ENCODE data around the gene MGAM2. TPM values are rescaled to one million over a fixed set of nuclear protein-coding genes. Genes with fewer than 3 reads are reported as not detected.
"Not testable (repeated sequence)": the region's sequence is repeated elsewhere in the genome, so short reads cannot be mapped to it uniquely, and the experiment has no call there.

Gene MGAM2
- total RNA-seq, 1 donor from 2014 or later = not detected

GRCh38 chr7:142088022-142088714 lies 23.4 kb upstream of the MGAM2 start:
- no peak overlapping the region for H3K4me3 ChIP-seq (ENCODE audit: low read depth, low read length)
- TF ChIP-seq, protein P1, sequence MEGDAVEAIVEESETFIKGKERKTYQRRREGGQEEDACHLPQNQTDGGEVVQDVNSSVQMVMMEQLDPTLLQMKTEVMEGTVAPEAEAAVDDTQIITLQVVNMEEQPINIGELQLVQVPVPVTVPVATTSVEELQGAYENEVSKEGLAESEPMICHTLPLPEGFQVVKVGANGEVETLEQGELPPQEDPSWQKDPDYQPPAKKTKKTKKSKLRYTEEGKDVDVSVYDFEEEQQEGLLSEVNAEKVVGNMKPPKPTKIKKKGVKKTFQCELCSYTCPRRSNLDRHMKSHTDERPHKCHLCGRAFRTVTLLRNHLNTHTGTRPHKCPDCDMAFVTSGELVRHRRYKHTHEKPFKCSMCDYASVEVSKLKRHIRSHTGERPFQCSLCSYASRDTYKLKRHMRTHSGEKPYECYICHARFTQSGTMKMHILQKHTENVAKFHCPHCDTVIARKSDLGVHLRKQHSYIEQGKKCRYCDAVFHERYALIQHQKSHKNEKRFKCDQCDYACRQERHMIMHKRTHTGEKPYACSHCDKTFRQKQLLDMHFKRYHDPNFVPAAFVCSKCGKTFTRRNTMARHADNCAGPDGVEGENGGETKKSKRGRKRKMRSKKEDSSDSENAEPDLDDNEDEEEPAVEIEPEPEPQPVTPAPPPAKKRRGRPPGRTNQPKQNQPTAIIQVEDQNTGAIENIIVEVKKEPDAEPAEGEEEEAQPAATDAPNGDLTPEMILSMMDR (conservative IDR thresholded peaks at IDR 0.05; ENCODE audit: low read depth, low read length) = no peak
- DNase-seq (ENCODE audit: low read depth) = no peak

DNA sequence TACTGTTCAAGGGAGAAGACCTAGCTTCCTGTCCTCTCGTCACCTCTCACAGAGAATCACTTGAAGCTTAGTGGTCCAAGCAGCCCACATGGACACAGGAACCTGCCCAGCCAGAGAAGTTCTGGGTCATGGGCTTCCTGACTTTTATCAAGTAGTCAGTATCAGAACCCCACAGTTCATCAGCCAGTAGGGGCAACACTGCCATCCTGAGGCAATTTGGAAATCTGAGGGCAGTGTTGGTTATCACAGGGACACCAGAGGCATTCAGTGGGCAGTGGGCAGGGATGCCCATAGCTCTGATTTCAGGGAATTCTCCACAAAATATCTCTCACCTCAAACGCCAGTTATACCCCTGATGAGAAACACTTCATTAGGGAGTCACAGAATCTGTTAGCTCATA lies 22.5 kb upstream of the MGAM2 start:
- no peak for DNase-seq (ENCODE audit: low read depth)
- TF ChIP-seq, protein P1 (conservative IDR thresholded peaks at IDR 0.05; ENCODE audit: low read depth, low read length) = no peak
- no peak overlapping the region for H3K4me3 ChIP-seq (ENCODE audit: low read depth, low read length)

DNA sequence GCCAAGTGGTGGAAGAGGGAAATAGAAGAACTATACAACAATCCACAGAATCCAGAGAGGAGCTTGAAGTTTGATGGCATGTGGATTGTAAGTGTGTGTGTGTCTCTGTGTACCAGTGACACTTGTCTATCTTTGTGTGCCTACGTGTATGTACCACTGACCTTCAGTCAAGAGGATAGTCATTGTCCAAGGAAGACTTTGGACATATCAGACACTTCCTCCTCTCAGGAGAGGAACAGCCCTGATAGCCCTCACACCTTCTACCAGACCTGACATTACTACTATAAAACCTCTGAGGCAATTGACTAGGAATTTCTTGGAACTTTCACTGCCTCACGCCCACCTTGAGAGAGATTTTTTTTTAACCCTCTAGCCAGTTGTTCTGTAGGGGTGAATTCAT lies 19.6 kb upstream of the MGAM2 start:
- DNase-seq (ENCODE audit: low read depth) = no peak
- H3K4me3 ChIP-seq (ENCODE audit: low read depth, low read length) = no peak overlapping the region
- TF ChIP-seq, protein P1 (conservative IDR thresholded peaks at IDR 0.05; ENCODE audit: low read depth, low read length) = no peak

DNA sequence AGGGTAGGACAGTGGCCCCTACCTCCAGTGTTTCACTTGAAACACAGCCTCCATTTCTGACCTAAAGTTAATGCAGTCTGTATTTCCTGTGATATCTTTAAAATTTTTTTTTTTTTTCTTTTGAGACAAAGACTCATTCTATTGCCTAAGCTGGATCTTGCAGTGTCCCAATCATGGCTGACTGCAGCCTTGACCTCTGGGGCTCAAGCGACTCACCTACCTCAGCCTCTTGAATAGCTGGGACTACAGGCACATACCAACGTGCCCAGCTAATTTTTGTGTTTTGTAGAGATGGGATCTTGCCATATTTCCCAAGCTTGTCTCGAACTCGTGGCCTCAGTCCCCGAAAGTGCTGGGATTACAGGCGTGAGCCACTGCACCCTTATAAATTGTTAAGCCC lies 16.7 kb upstream of the MGAM2 start:
- TF ChIP-seq, protein P1 (conservative IDR thresholded peaks at IDR 0.05; ENCODE audit: low read depth, low read length) = no peak
- no peak for DNase-seq (ENCODE audit: low read depth)
- H3K4me3 ChIP-seq (ENCODE audit: low read depth, low read length) = no peak overlapping the region

GRCh38 chr7:142097571-142097970 lies 13.9 kb upstream of the MGAM2 start:
- DNase-seq (ENCODE audit: low read depth) = no peak
- no peak overlapping the region for H3K4me3 ChIP-seq (ENCODE audit: low read depth, low read length)
- TF ChIP-seq, protein P1 (conservative IDR thresholded peaks at IDR 0.05; ENCODE audit: low read depth, low read length) = no peak

DNA sequence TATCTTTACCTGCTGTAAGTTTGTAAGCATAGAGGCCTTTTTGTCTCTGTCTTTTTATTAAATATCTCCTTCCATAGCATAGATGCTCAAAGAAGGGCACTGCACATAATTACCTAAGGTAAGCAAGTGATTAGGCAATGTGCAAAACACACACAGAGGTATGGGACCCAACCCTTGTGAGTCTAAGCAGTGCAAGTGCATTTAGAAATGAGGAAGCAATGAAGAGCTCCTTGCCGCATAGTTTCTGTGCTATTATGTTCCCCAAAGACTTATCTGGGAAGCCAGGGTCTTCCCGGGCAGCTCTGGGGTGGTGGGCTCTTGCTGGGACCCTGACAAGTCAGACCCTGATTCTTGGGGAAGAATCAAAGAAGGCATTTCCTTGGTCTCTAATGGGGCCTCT lies 13.5 kb upstream of the MGAM2 start:
- no peak for DNase-seq (ENCODE audit: low read depth)
- TF ChIP-seq, protein P1 (conservative IDR thresholded peaks at IDR 0.05; ENCODE audit: low read depth, low read length) = no peak
- no peak overlapping the region for H3K4me3 ChIP-seq (ENCODE audit: low read depth, low read length)

- H3K4me3 ChIP-seq (ENCODE audit: low read depth, low read length); DNase-seq (ENCODE audit: low read depth): not testable (repeated sequence)
These were observed 12.2 kb upstream of the MGAM2 start for GRCh38 chr7:142099347-142099746.
